ENCODE measurements around the gene MACF1.

DNA sequence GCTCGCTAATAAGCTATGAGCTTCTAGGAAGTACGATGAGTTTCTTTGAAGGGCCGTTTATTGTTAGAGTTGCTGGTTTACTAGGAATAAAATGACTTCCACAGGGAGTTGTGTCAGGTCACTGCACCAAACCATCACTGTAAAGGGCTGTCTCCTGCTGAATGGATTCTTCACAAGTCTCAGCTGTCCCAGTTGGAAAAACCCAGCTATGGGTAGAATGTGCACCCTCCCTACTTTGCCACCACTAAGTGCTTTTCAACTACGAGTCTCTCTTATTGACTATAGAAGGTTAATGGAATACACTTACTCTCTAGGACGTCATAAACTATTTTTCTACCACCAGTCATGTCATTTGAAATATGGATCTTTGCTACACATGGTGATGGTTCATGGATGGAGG is 192.2 kb downstream of the MACF1 start:
- TF ChIP-seq CTCF (conservative IDR thresholded peaks at IDR 0.05) (no peak), EZH2 (IDR thresholded peaks at IDR 0.05; ENCODE audit: low read depth) (no peak)

All from PC-9 (cell line).